ENCODE data around the gene ARF1.

The ARF1 gene

DNA sequence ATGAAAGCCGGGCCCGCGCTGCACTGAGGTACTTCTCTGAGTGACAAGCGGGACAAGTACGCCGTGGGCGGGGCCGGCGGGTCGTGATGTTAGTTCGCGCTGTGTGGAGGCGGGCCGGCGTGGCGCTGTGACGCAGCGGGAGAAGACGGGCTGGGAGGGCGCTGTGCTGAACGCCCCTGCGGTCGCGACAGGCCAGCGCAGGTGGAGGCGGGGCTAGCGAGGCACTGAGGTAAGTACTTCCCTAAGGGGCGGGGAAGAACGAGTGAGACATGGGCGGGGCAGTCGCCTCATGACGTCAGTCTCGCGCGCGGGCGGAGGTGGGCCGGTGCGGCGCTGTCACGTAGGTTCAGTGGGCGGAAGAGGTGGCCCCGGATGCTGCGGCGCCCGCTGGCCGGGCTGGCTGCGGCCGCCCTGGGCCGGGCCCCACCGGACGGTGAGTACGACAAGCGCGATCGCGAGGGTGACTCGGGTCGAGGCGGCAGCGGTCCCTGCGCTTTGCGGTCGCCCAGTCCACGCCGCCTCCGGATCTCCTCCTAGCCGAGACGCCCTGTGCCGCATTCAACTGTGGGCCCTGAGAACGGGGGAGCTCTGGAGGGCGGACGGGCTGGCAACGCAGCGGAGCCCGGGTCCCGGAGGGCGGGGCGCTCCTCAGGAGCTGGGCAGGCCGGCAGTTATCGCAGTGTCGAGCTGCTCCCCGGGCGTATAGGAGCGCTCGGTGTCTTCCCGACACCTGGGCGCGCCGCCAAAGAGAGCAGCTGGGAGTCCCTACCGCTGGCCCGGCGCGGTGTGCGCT, 57.6 kb downstream of the ARF1 start, which contains the start of gene GUK1 (continued):
- TF ChIP-seq, protein P1, sequence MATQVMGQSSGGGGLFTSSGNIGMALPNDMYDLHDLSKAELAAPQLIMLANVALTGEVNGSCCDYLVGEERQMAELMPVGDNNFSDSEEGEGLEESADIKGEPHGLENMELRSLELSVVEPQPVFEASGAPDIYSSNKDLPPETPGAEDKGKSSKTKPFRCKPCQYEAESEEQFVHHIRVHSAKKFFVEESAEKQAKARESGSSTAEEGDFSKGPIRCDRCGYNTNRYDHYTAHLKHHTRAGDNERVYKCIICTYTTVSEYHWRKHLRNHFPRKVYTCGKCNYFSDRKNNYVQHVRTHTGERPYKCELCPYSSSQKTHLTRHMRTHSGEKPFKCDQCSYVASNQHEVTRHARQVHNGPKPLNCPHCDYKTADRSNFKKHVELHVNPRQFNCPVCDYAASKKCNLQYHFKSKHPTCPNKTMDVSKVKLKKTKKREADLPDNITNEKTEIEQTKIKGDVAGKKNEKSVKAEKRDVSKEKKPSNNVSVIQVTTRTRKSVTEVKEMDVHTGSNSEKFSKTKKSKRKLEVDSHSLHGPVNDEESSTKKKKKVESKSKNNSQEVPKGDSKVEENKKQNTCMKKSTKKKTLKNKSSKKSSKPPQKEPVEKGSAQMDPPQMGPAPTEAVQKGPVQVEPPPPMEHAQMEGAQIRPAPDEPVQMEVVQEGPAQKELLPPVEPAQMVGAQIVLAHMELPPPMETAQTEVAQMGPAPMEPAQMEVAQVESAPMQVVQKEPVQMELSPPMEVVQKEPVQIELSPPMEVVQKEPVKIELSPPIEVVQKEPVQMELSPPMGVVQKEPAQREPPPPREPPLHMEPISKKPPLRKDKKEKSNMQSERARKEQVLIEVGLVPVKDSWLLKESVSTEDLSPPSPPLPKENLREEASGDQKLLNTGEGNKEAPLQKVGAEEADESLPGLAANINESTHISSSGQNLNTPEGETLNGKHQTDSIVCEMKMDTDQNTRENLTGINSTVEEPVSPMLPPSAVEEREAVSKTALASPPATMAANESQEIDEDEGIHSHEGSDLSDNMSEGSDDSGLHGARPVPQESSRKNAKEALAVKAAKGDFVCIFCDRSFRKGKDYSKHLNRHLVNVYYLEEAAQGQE (tag by site-specific recombination; IDR thresholded peaks at IDR 0.05) = peak; percentile 52; the same call in 1 of the 2 replicates
- TF ChIP-seq OVOL3 (tag by site-specific recombination; IDR thresholded peaks at IDR 0.05) = 0 out of 2 replicates have a peak, but pooled peaks have one; percentile 39
- TF ChIP-seq GLI2 (tag by site-specific recombination; IDR thresholded peaks at IDR 0.05; ENCODE audit: borderline replicate concordance, low read depth) = no peak
- TF ChIP-seq, protein P2, sequence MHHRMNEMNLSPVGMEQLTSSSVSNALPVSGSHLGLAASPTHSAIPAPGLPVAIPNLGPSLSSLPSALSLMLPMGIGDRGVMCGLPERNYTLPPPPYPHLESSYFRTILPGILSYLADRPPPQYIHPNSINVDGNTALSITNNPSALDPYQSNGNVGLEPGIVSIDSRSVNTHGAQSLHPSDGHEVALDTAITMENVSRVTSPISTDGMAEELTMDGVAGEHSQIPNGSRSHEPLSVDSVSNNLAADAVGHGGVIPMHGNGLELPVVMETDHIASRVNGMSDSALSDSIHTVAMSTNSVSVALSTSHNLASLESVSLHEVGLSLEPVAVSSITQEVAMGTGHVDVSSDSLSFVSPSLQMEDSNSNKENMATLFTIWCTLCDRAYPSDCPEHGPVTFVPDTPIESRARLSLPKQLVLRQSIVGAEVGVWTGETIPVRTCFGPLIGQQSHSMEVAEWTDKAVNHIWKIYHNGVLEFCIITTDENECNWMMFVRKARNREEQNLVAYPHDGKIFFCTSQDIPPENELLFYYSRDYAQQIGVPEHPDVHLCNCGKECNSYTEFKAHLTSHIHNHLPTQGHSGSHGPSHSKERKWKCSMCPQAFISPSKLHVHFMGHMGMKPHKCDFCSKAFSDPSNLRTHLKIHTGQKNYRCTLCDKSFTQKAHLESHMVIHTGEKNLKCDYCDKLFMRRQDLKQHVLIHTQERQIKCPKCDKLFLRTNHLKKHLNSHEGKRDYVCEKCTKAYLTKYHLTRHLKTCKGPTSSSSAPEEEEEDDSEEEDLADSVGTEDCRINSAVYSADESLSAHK (tag by site-specific recombination; IDR thresholded peaks at IDR 0.05) = no peak
- TF ChIP-seq ZNF558 (tag by site-specific recombination; IDR thresholded peaks at IDR 0.05) = no peak
- TF ChIP-seq, protein P3, sequence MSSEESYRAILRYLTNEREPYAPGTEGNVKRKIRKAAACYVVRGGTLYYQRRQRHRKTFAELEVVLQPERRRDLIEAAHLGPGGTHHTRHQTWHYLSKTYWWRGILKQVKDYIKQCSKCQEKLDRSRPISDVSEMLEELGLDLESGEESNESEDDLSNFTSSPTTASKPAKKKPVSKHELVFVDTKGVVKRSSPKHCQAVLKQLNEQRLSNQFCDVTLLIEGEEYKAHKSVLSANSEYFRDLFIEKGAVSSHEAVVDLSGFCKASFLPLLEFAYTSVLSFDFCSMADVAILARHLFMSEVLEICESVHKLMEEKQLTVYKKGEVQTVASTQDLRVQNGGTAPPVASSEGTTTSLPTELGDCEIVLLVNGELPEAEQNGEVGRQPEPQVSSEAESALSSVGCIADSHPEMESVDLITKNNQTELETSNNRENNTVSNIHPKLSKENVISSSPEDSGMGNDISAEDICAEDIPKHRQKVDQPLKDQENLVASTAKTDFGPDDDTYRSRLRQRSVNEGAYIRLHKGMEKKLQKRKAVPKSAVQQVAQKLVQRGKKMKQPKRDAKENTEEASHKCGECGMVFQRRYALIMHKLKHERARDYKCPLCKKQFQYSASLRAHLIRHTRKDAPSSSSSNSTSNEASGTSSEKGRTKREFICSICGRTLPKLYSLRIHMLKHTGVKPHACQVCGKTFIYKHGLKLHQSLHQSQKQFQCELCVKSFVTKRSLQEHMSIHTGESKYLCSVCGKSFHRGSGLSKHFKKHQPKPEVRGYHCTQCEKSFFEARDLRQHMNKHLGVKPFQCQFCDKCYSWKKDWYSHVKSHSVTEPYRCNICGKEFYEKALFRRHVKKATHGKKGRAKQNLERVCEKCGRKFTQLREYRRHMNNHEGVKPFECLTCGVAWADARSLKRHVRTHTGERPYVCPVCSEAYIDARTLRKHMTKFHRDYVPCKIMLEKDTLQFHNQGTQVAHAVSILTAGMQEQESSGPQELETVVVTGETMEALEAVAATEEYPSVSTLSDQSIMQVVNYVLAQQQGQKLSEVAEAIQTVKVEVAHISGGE (tag by site-specific recombination; conservative IDR thresholded peaks at IDR 0.05; ENCODE audit: low read depth) = peak; percentile 93
- peak; percentile 98 for TF ChIP-seq ZSCAN30 (tag by site-specific recombination; IDR thresholded peaks at IDR 0.05)
- TF ChIP-seq, protein P4, sequence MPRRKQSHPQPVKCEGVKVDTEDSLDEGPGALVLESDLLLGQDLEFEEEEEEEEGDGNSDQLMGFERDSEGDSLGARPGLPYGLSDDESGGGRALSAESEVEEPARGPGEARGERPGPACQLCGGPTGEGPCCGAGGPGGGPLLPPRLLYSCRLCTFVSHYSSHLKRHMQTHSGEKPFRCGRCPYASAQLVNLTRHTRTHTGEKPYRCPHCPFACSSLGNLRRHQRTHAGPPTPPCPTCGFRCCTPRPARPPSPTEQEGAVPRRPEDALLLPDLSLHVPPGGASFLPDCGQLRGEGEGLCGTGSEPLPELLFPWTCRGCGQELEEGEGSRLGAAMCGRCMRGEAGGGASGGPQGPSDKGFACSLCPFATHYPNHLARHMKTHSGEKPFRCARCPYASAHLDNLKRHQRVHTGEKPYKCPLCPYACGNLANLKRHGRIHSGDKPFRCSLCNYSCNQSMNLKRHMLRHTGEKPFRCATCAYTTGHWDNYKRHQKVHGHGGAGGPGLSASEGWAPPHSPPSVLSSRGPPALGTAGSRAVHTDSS (tag by site-specific recombination; IDR thresholded peaks at IDR 0.05) = no peak
- TF ChIP-seq ZNF707 (tag by site-specific recombination; IDR thresholded peaks at IDR 0.05) = no peak
- TF ChIP-seq, protein P5, sequence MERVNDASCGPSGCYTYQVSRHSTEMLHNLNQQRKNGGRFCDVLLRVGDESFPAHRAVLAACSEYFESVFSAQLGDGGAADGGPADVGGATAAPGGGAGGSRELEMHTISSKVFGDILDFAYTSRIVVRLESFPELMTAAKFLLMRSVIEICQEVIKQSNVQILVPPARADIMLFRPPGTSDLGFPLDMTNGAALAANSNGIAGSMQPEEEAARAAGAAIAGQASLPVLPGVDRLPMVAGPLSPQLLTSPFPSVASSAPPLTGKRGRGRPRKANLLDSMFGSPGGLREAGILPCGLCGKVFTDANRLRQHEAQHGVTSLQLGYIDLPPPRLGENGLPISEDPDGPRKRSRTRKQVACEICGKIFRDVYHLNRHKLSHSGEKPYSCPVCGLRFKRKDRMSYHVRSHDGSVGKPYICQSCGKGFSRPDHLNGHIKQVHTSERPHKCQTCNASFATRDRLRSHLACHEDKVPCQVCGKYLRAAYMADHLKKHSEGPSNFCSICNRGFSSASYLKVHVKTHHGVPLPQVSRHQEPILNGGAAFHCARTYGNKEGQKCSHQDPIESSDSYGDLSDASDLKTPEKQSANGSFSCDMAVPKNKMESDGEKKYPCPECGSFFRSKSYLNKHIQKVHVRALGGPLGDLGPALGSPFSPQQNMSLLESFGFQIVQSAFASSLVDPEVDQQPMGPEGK (tag by site-specific recombination; IDR thresholded peaks at IDR 0.05) = peak; percentile 98
- TF ChIP-seq, protein P6, sequence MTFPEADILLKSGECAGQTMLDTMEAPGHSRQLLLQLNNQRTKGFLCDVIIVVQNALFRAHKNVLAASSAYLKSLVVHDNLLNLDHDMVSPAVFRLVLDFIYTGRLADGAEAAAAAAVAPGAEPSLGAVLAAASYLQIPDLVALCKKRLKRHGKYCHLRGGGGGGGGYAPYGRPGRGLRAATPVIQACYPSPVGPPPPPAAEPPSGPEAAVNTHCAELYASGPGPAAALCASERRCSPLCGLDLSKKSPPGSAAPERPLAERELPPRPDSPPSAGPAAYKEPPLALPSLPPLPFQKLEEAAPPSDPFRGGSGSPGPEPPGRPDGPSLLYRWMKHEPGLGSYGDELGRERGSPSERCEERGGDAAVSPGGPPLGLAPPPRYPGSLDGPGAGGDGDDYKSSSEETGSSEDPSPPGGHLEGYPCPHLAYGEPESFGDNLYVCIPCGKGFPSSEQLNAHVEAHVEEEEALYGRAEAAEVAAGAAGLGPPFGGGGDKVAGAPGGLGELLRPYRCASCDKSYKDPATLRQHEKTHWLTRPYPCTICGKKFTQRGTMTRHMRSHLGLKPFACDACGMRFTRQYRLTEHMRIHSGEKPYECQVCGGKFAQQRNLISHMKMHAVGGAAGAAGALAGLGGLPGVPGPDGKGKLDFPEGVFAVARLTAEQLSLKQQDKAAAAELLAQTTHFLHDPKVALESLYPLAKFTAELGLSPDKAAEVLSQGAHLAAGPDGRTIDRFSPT (tag by site-specific recombination; IDR thresholded peaks at IDR 0.05) = peak; percentile 91
- no peak for TF ChIP-seq ZNF350 (tag by site-specific recombination; IDR thresholded peaks at IDR 0.05)
- TF ChIP-seq ZNF544 (tag by site-specific recombination; IDR thresholded peaks at IDR 0.05) = no peak
- TF ChIP-seq, protein P7, sequence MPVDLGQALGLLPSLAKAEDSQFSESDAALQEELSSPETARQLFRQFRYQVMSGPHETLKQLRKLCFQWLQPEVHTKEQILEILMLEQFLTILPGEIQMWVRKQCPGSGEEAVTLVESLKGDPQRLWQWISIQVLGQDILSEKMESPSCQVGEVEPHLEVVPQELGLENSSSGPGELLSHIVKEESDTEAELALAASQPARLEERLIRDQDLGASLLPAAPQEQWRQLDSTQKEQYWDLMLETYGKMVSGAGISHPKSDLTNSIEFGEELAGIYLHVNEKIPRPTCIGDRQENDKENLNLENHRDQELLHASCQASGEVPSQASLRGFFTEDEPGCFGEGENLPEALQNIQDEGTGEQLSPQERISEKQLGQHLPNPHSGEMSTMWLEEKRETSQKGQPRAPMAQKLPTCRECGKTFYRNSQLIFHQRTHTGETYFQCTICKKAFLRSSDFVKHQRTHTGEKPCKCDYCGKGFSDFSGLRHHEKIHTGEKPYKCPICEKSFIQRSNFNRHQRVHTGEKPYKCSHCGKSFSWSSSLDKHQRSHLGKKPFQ (tag by site-specific recombination; IDR thresholded peaks at IDR 0.05) = peak; percentile 98
- no peak for TF ChIP-seq ZNF664 (tag by site-specific recombination; IDR thresholded peaks at IDR 0.05)
- no peak for TF ChIP-seq FEZF1 (tag by site-specific recombination; IDR thresholded peaks at IDR 0.05)
- TF ChIP-seq, protein P8, sequence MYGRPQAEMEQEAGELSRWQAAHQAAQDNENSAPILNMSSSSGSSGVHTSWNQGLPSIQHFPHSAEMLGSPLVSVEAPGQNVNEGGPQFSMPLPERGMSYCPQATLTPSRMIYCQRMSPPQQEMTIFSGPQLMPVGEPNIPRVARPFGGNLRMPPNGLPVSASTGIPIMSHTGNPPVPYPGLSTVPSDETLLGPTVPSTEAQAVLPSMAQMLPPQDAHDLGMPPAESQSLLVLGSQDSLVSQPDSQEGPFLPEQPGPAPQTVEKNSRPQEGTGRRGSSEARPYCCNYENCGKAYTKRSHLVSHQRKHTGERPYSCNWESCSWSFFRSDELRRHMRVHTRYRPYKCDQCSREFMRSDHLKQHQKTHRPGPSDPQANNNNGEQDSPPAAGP (tag by site-specific recombination; IDR thresholded peaks at IDR 0.05) = peak; percentile 94
- TF ChIP-seq ZNF112 (tag by site-specific recombination; IDR thresholded peaks at IDR 0.05) = no peak
- TF ChIP-seq ZNF341 (tag by site-specific recombination; IDR thresholded peaks at IDR 0.05; ENCODE audit: low read depth) = peak; percentile 75
- no peak for TF ChIP-seq ZFP41 (tag by site-specific recombination; IDR thresholded peaks at IDR 0.05; ENCODE audit: borderline replicate concordance)

Data from HEK293 (cell line).